HG03378 (cell line): Measurements from ENCODE around the gene CRNKL1.

Source experiments
- ATAC-seq: cut with Tn5 transposase; IDR thresholded peaks from one replicate; pipeline ENCODE4 v1.9.1; 2021; ENCODE audit warnings: mild to moderate bottlenecking, moderate library complexity; ENCODE audit not compliant: unreplicated experiment

The CRNKL1 gene

GRCh38 chr20:20063941-20064702 is 11.9 kb upstream of the CRNKL1 start:
- ATAC-seq: no peak

GRCh38 chr20:20060234-20060998 is 8.2 kb upstream of the CRNKL1 start:
- ATAC-seq: no peak

- ATAC-seq: peak; percentile 8
Observed at GRCh38 chr20:20051767-20052073, 546 bp downstream of the CRNKL1 start.

DNA sequence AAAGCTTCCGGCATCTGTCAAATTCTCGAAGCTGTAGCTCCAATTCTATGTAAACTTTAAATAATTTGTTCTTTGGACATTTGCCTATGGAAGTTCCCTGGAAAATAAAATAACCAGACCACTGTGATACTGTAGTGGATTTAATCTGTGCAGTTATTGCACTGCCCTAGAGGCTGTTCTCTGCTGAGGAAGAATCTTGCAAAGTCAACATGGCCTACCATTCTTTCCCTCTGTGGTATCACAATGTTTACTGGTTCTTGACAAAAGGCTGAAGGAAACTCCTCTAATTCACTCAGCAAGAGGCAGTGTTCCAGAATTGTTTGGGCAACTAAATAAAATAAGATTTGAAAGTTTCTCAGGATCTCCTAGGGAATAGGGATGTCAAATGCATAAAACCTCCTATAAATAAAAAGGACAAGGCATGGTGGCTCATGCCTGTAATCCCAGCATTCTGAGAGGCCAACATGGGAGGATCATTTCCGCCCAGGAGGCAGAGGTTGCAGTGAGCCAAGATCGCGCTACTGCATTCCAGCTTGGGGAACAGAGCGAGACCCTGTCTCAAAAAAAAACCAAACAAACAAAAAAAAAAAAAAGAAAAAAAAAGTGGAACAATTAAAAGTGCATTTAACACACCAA is 12.4 kb downstream of the CRNKL1 start:
- ATAC-seq: no peak

DNA sequence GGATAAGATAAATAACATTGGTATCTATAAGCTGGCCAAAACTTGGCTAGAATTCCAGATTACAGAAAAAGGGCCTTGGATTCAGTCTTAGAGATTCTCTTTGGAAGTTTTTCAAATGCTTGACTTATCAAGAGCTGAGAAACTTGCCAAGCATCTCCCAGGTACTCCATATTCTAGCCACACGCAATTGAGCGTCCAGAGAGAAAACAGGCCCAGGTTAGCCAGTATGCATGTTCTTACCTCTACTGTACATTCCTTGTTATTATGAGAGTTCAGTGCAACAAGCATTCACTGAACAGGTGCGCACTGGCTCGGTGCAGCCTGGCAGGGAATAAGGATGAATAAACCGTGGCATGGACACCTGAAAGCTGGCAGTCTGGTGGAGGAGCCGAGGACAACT is 13.7 kb downstream of the CRNKL1 start:
- no peak for ATAC-seq

GRCh38 chr20:20037960-20038359 is 14.3 kb downstream of the CRNKL1 start:
- ATAC-seq: no peak

- ATAC-seq: no peak
Observed at GRCh38 chr20:20036756-20037155, 15.5 kb downstream of the CRNKL1 start.

DNA sequence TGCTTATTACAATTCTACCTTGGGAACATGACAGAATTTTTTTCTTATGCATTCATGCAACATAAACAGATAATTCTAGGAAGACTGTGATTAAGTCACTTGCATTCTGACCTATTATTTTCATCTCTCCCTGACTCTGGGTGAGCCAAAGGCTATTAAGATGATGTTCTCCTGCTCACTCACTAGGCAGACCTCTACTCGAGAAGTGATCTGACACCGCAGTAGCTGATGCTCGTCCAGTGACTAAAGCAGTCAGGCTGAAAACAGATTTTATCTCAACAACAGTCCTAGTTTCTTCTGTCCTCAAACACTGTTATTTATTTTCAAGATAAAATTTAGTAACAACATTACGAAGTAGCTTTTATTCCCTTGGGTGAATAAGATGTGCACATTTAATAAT is 17.8 kb downstream of the CRNKL1 start:
- no peak for ATAC-seq

DNA sequence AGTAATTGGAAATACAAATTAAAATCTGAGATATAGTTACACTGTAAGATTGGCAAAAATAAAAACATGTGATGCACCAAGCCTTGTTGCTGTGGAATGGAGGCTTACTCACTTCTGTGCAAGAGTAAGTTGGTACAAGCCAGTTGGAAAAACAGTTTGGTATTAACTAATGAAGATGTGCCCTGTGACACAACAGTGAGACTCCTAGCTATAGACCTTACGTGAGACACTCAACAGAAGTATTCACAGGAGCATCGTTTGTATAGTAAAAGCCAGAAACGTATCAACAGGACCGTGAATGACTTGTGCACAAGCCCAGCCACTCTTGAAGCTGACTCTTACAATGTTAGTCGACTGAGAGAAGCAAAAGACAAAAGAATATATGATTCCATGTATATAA is 20.5 kb downstream of the CRNKL1 start:
- ATAC-seq: no peak

DNA sequence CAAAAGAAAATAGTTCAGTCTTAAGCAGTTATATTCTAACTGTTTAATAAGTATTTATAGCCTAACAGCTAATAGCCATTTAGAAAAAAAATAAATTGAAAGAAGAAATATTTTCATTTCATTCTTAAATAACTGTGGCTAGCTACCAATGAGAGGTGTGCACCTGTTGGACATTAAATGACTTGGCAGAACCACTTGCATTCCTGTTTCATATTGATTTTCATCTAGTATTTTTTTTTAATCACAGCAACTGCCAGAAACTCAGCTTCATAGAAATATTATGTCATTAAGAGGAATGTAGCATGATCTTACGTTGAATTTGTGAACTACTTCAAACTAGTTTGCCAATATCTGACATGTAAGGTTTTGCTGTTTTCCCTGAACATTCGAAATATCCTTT is 25.0 kb downstream of the CRNKL1 start:
- no peak for ATAC-seq

- ATAC-seq: no peak
Observed at GRCh38 chr20:20024942-20025341, 27.3 kb downstream of the CRNKL1 start.

DNA sequence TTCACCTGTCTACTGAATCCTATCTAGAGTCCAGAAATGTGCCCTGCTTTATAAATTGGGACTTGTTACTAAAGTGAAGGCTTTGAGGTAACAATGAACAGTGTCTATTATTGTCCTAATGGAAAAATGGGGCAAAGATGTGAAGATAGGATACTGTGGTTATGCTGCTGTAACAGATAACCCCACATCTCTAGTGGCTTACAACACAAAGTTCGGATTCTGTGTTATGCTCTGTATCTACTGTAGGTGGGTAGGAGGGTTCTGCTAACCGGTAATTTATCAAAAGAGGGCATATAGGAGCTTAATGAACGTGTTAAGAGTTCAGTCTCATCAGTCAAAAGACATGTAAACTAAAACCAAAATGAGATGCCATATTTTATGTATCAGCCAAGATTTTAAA is 28.9 kb downstream of the CRNKL1 start:
- no peak for ATAC-seq

DNA sequence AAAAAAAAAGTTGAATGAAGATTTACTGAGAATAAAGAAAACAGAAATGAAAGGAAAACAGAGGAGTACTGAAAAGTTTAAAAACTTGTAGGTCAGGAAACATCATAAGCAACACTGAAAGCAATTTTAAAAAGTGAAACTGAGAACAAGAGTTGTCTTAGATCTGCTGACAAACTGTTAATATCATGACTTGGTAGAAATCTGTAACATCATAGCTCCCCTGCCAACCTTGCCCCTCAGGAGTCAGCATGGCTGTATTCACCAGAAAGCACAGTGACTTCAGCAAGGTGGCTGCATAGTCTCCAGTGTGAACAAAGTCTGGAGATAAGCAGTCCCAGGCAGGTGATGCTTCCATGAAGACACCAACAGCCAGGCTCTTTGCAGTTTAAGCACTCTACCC is 29.8 kb downstream of the CRNKL1 start:
- ATAC-seq: peak; percentile 67

GRCh38 chr20:20021835-20022234 is 30.4 kb downstream of the CRNKL1 start:
- no peak for ATAC-seq

DNA sequence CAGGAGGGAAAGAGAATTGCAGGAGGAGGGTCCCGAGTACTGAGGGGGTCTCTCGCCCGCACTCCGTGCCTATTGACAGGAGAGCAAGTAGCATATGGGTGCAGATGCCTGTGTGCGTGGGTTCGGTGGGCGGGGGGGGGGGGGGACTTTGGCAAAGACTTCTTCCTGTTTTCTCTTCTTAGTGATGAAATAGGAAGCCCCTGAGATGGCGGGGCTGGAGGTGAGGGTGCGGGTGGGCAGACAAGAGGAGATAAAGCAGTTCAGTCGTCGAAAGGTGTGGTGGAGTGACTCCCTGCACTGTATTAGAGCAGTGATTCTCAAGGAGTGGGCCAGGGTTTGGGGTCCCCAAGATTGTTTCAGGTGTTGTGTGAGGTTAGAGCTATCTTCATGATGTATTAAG is 31.4 kb downstream of the CRNKL1 start:
- no peak for ATAC-seq

- ATAC-seq: no peak
Observed at GRCh38 chr20:20019123-20019522, 33.1 kb downstream of the CRNKL1 start.

GRCh38 chr20:20018366-20018765 is 33.9 kb downstream of the CRNKL1 start:
- ATAC-seq: no peak

GRCh38 chr20:20017844-20018185 is 34.5 kb downstream of the CRNKL1 start:
- peak; percentile 9 for ATAC-seq

- ATAC-seq: peak; percentile 92
Observed at GRCh38 chr20:20017001-20017843, 35.0 kb downstream of the CRNKL1 start, which contains the start of gene NAA20. Gene NAA20, plus strand, starts transcription at chr20:20017362. Its CDS starts 35 bp downstream, at chr20:20017397.

DNA sequence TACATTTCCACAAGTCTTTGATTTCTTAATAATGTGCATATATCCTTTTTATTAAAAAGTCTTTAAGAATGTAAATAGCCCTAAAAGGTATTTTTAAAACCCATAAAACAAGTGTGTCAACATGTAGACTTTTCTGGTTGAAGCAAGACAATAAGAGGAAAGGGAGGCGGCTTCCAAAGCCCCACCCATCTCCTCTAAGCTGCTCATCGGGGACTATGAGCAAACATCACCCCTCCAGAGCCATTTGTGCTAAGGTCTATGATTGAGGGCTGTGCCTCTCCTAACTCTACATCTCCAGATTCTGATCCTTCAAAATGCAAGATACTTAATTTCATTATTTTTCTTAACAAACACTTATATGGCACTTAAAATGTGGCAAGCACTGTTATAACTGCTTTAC is 37.6 kb downstream of the CRNKL1 start:
- ATAC-seq: no peak

GRCh38 chr20:20012541-20012940 is 39.7 kb downstream of the CRNKL1 start:
- no peak for ATAC-seq
